GM15510 (cell line): ENCODE measurements around the gene LPP.

Experiments used
- POLR2A ChIP-seq: IDR thresholded peaks from 3 replicates; pipeline ENCODE4 v1.6.1; 2011; ENCODE audit warnings: borderline replicate concordance; ENCODE audit not compliant: insufficient read length; ENCODE audit errors: extremely low read depth

Gene LPP

GRCh38 chr3:188178293-188178936 is 24.5 kb downstream of the LPP start:
- TF ChIP-seq POLR2A, result no peak

- no peak for TF ChIP-seq POLR2A
Observed at GRCh38 chr3:188179006-188179966, 25.3 kb downstream of the LPP start.

GRCh38 chr3:188180114-188180513 is 26.2 kb downstream of the LPP start:
- no peak for TF ChIP-seq POLR2A

- TF ChIP-seq POLR2A, result no peak
Observed at GRCh38 chr3:188183452-188183851, 29.5 kb downstream of the LPP start.

- no peak for TF ChIP-seq POLR2A
Observed at GRCh38 chr3:188184160-188184559, 30.2 kb downstream of the LPP start.

GRCh38 chr3:188184649-188185048 is 30.7 kb downstream of the LPP start:
- TF ChIP-seq POLR2A, result no peak

GRCh38 chr3:188185717-188186251 is 31.8 kb downstream of the LPP start:
- TF ChIP-seq POLR2A, result no peak

GRCh38 chr3:188187053-188187452 is 33.1 kb downstream of the LPP start:
- TF ChIP-seq POLR2A, result no peak

GRCh38 chr3:188188911-188189310 is 35.0 kb downstream of the LPP start:
- no peak for TF ChIP-seq POLR2A

- no peak for TF ChIP-seq POLR2A
Observed at GRCh38 chr3:188191460-188191859, 37.5 kb downstream of the LPP start.

GRCh38 chr3:188192034-188192433 is 38.1 kb downstream of the LPP start:
- TF ChIP-seq POLR2A, result no peak

- TF ChIP-seq POLR2A, result no peak
Observed at GRCh38 chr3:188194332-188194731, 40.4 kb downstream of the LPP start.

- no peak for TF ChIP-seq POLR2A
Observed at GRCh38 chr3:188196232-188196990, 42.5 kb downstream of the LPP start.

- TF ChIP-seq POLR2A, result no peak
Observed at GRCh38 chr3:188197388-188197847, 43.5 kb downstream of the LPP start.

GRCh38 chr3:188198001-188198400 is 44.0 kb downstream of the LPP start:
- TF ChIP-seq POLR2A, result no peak
